Astrocyte (in vitro differentiated cells and primary cell): ENCODE data around the gene RTP3. TPM values are rescaled to one million over a fixed set of nuclear protein-coding genes. Genes with fewer than 3 reads are reported as not detected.

ENCODE experiments used
- DNase-seq: peaks from one replicate; pipeline ENCODE4 v3.0.0-alpha.2; 2010; ENCODE audit warnings: low read depth
- FAIRE-seq: peaks from 2 replicates; lab custom pipeline; 2011; peaks lifted over from hg19 to GRCh38; lab: Jason Lieb, UNC
- H2AFZ ChIP-seq: 2 replicates; pipeline ENCODE4 v1.6.0; 2012; ENCODE audit warnings: low read depth, low read length, inconsistent platforms
- H3K27ac ChIP-seq: 2 replicates; pipeline ENCODE4 v1.5.1; 2011; ENCODE audit warnings: low read depth, low read length, inconsistent platforms
- H3K27me3 ChIP-seq: 2 replicates; pipeline ENCODE4 v1.6.0; 2011; ENCODE audit warnings: low read length, inconsistent platforms; ENCODE audit not compliant: insufficient read depth
- H3K36me3 ChIP-seq: 2 replicates; pipeline ENCODE4 v1.5.1; 2011; ENCODE audit warnings: low read length, inconsistent platforms; ENCODE audit not compliant: insufficient read depth
- H3K4me1 ChIP-seq: 2 replicates; pipeline ENCODE4 v1.5.1; 2011; ENCODE audit warnings: low read length, inconsistent platforms; ENCODE audit not compliant: insufficient read depth
- H3K4me2 ChIP-seq: 2 replicates; pipeline ENCODE4 v1.6.0; 2012; ENCODE audit warnings: low read length, inconsistent platforms
- H3K4me3 ChIP-seq: 2 replicates; pipeline ENCODE4 v1.5.1; 2011; ENCODE audit warnings: low read depth, mild to moderate bottlenecking, low read length, inconsistent platforms; ENCODE audit not compliant: insufficient read depth
- H3K79me2 ChIP-seq: 2 replicates; pipeline ENCODE4 v1.6.0; 2012; ENCODE audit warnings: mild to moderate bottlenecking, low read length, inconsistent platforms; ENCODE audit not compliant: insufficient read depth
- H3K9ac ChIP-seq: 2 replicates; pipeline ENCODE4 v1.6.0; 2012; ENCODE audit warnings: mild to moderate bottlenecking, low read length, inconsistent platforms
- H3K9me3 ChIP-seq: 2 replicates; pipeline ENCODE4 v1.5.1; 2012; ENCODE audit warnings: low read depth, mild to moderate bottlenecking, low read length, inconsistent platforms; ENCODE audit not compliant: insufficient read depth
- H4K20me1 ChIP-seq: 2 replicates; pipeline ENCODE4 v1.6.0; 2012; ENCODE audit warnings: low read length, inconsistent platforms; ENCODE audit not compliant: insufficient read depth
- H3K27ac Mint-ChIP-seq: one replicate; pipeline ENCODE4 v1.8.0; 2021; ENCODE audit warnings: mild to moderate bottlenecking, mixed read lengths; ENCODE audit not compliant: unreplicated experiment
- H3K27me3 Mint-ChIP-seq: one replicate; pipeline ENCODE4 v1.8.0; 2021; ENCODE audit warnings: low read depth, mixed read lengths; ENCODE audit not compliant: unreplicated experiment
- H3K36me3 Mint-ChIP-seq: one replicate; pipeline ENCODE4 v1.8.0; 2021; ENCODE audit warnings: low read depth, mixed read lengths; ENCODE audit not compliant: unreplicated experiment
- H3K4me1 Mint-ChIP-seq: one replicate; pipeline ENCODE4 v1.8.0; 2021; ENCODE audit warnings: low read depth, mixed read lengths; ENCODE audit not compliant: unreplicated experiment
- H3K4me3 Mint-ChIP-seq: one replicate; pipeline ENCODE4 v1.8.0; 2021; ENCODE audit warnings: mild to moderate bottlenecking, moderate library complexity, mixed read lengths; ENCODE audit not compliant: unreplicated experiment
- H3K9me3 Mint-ChIP-seq: one replicate; pipeline ENCODE4 v1.8.0; 2021; ENCODE audit warnings: mild to moderate bottlenecking, mixed read lengths; ENCODE audit not compliant: unreplicated experiment
- EZH2 ChIP-seq: IDR thresholded peaks from 2 replicates; pipeline ENCODE4 v1.6.1; 2012; ENCODE audit warnings: mild to moderate bottlenecking, low read length, inconsistent platforms; ENCODE audit not compliant: insufficient read depth
- total RNA-seq: library from RNA; stranded (reverse); gene quantifications from 2 replicates; pipeline ENCODE4 v1.2.1, GENCODE V29; 2021
- TF ChIP-seq, protein P1 (sequence below): IDR thresholded peaks from 2 replicates; pipeline ENCODE4 v1.5.1; 2011; ENCODE audit warnings: low read depth, mild to moderate bottlenecking, inconsistent platforms, low read length, moderate library complexity; ENCODE audit not compliant: insufficient read depth

The RTP3 gene
- total RNA-seq, 1 donor from 2014 or later, result not detected

DNA sequence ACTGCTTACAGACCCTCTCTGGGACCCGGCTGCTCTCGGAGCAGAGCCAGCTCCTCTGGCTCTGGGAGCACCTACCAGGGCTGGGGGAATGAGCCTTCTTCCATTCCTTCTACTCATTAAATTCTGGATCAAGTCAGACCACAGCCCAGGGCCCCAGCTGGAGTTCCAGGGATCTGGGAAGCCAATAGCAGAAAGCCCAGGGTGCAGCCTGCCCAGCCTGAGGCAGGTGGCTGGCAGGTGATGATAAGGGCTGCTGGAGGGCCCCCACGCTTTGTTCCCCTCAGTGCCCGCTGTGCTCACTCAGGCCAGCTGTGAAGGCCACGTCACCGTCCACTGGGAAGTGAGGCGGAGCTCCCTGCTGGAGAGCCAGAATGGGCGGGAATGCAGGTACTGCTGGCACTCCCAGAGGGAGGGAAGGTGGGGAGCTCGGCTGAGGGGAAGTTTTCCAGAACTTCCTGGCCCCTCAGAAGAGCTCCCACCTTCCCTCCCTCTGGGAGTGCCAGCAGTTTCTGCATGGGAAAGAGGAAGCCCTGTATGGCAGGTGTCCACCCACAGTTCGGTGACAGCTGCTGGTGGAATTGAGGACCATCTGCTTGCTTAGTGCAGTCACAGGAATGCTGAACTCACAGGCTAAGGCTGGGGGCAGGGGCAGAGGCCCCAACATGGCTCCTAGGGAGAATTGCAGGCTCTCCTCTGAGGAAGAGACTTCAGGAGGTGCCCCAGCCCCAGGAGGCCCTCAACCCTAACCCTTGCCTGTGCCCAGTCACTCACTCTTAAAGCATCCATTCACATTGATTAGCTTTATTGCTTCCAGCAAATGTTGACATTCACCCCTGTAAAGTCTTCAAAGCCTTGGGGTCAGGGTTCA lies 12.6 kb upstream of the RTP3 start:
- no peaks in the 10 kb centered on the region for H4K20me1 ChIP-seq
- FAIRE-seq (no peak), DNase-seq (no peak)
- no peak overlapping the region for H3K9ac ChIP-seq
- TF ChIP-seq, protein P1, sequence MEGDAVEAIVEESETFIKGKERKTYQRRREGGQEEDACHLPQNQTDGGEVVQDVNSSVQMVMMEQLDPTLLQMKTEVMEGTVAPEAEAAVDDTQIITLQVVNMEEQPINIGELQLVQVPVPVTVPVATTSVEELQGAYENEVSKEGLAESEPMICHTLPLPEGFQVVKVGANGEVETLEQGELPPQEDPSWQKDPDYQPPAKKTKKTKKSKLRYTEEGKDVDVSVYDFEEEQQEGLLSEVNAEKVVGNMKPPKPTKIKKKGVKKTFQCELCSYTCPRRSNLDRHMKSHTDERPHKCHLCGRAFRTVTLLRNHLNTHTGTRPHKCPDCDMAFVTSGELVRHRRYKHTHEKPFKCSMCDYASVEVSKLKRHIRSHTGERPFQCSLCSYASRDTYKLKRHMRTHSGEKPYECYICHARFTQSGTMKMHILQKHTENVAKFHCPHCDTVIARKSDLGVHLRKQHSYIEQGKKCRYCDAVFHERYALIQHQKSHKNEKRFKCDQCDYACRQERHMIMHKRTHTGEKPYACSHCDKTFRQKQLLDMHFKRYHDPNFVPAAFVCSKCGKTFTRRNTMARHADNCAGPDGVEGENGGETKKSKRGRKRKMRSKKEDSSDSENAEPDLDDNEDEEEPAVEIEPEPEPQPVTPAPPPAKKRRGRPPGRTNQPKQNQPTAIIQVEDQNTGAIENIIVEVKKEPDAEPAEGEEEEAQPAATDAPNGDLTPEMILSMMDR, result no peak
- no peak for TF ChIP-seq EZH2
- no peaks in the 10 kb centered on the region for H3K9me3 ChIP-seq
- H3K4me2 ChIP-seq, result no peak overlapping the region
- no peaks in the 10 kb centered on the region for H3K36me3 ChIP-seq
- no peak overlapping the region for H2AFZ ChIP-seq
- no peak overlapping the region for H3K27ac Mint-ChIP-seq
- H3K27me3 ChIP-seq, result no peaks in the 10 kb centered on the region
- no peaks in the 10 kb centered on the region for H3K9me3 Mint-ChIP-seq
- H3K4me3 Mint-ChIP-seq, result no peak overlapping the region
- peaks cover 21% of the 10 kb centered on the region for H3K4me1 ChIP-seq
- H3K79me2 ChIP-seq, result no peaks in the 10 kb centered on the region
- H3K27me3 Mint-ChIP-seq, result peaks cover 10% of the 10 kb centered on the region
- no peak overlapping the region for H3K27ac ChIP-seq
- no peaks in the 10 kb centered on the region for H3K36me3 Mint-ChIP-seq
- peaks cover 19% of the 10 kb centered on the region for H3K4me1 Mint-ChIP-seq
- H3K4me3 ChIP-seq, result no peak overlapping the region

DNA sequence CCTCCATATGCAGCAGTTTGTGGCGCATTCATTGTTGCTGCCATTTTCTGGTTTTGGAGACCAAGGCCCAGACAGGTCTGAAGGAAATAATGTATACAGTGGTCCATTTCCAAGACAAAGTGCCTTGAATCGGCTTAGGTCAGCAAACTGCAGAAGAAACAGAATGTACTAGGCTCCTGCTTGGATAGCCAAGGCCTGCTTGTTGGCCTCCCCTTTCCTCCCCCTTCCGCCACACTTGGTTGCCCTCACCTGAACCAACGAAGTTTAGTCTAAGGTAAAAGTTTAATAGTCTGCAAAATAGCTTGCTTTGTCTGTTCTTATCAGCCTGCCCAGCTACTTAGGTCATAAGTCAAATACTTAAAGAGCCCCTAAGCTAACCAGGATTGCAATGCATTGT lies 12.0 kb upstream of the RTP3 start:
- H3K4me1 Mint-ChIP-seq, result peaks cover 19% of the 10 kb centered on the region
- no peak overlapping the region for H3K4me3 Mint-ChIP-seq
- H3K9me3 ChIP-seq, result no peaks in the 10 kb centered on the region
- no peak overlapping the region for H3K4me3 ChIP-seq
- H3K9ac ChIP-seq, result no peak overlapping the region
- H3K36me3 Mint-ChIP-seq, result no peaks in the 10 kb centered on the region
- H3K79me2 ChIP-seq, result no peaks in the 10 kb centered on the region
- H3K4me1 ChIP-seq, result peaks cover 21% of the 10 kb centered on the region
- H3K27me3 ChIP-seq, result no peaks in the 10 kb centered on the region
- peaks cover 5% of the 10 kb centered on the region for H3K27me3 Mint-ChIP-seq
- TF ChIP-seq, protein P1, result no peak
- TF ChIP-seq EZH2, result no peak
- H3K36me3 ChIP-seq, result no peaks in the 10 kb centered on the region
- no peak overlapping the region for H3K27ac Mint-ChIP-seq
- H3K9me3 Mint-ChIP-seq, result no peaks in the 10 kb centered on the region
- DNase-seq, result no peak
- H2AFZ ChIP-seq, result no peak overlapping the region
- no peaks in the 10 kb centered on the region for H4K20me1 ChIP-seq
- H3K4me2 ChIP-seq, result no peak overlapping the region
- FAIRE-seq, result no peak
- no peak overlapping the region for H3K27ac ChIP-seq
